HG03139 (cell line): ENCODE data around the gene TRPV5.

ENCODE experiments used
- ATAC-seq: cut with Tn5 transposase; IDR thresholded peaks from one replicate; pipeline ENCODE4 v1.9.1; 2021; ENCODE audit not compliant: unreplicated experiment

Gene TRPV5

GRCh38 chr7:142873281-142873784 is 60.2 kb downstream of the TRPV5 start:
- ATAC-seq = no peak

DNA sequence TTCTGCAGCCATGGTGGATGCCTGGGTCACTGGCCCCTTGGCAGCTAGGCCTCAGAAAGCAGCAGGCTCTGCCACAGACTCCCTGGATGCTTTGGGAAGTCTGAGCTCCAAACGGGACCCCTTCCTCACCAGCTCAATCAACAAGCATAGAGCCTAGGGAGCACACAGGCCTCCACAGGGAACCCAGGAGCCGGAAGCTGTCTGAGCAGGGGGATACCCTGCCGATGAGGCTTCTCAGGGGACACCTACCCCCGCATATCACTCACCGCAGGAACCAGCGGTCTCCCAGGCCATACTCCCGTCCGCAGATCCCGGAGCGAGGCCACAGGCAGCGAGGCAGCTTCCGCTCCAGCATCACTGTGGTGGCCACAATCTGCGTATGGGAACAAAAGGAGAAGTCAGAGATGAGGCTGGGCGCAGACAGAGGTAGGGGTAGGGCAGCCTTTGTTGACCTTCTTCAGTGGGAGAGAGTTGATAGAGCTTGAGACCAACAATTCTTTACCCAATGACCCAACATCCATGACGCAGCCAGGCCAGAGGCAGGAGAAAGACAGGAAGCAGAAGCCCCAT is 61.4 kb downstream of the TRPV5 start:
- no peak for ATAC-seq

DNA sequence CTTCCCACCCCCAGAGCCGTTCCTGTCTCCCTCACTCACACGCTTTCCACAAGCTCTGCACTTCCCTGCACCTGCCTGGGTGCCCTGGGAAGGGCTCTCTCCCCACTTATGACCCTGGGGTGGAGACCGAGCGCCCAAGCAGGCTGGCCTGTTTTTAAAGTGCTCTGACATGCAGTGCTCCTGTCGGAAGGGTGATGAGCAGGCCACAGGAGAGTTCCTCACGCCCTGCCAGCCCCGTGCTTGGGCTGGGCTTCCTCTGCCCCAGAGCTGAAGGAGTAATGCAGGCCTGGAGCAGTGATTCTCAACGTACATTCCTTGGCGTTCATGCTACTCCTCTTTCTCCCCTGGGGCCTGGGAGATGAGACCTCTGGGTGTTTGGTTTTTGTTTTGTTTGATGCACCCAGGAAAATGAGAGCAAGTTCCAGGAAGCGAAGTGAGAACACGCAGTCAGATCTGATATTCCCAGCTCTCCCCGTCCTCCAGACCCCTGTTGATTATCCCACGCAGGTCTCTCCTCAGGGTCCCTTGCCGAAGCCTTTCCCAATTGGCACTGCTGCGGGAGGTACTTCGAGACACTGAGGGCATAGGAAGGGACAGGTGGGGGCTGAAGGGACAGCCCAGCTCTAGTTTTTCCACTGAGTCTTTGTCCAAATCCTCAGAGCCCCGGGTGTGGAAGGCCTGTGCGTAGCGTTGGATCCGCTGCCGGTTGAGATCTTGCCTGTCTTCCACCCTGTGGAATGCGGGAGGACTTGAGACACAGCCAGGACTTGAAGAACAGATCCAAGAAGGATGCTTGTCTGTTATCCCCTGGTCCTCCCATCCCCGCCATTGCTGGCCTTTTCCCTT is 62.1 kb downstream of the TRPV5 start:
- ATAC-seq = no peak

DNA sequence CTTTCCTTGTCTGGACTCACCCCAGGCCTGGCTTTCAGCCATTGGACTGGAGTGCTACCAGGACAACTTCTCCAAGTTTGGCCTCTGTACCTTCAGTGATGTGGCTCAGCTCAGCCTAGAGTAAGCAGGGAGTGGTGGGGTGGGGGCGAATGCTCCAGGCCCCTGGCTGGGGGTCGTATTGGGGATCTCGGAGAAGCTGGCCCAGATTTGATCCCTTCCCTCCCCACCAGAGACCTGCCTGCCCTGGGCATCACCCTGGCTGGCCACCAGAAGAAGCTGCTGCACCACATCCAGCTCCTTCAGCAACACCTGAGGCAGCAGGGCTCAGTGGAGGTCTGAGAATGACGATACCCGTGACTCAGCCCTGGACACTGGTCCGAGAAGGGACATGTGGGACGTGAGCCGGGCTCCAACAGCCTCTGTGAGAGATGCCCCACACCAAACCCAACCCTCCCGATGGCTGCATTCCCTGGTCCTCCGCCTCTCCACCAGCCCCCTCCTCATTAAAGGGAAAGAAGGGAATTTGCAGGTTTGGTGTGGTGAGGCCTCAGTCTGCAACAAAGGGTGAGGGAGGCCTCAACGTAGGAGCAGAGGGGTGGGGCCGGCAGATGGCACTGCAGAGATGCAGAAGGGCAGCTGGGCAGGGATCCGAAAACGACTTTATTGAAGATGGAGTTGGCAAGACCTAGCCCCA is 62.8 kb downstream of the TRPV5 start:
- no peak for ATAC-seq

GRCh38 chr7:142870147-142870559 is 63.4 kb downstream of the TRPV5 start:
- ATAC-seq = no peak

- no peak for ATAC-seq
Measured at GRCh38 chr7:142869434-142869833, 64.1 kb downstream of the TRPV5 start.

DNA sequence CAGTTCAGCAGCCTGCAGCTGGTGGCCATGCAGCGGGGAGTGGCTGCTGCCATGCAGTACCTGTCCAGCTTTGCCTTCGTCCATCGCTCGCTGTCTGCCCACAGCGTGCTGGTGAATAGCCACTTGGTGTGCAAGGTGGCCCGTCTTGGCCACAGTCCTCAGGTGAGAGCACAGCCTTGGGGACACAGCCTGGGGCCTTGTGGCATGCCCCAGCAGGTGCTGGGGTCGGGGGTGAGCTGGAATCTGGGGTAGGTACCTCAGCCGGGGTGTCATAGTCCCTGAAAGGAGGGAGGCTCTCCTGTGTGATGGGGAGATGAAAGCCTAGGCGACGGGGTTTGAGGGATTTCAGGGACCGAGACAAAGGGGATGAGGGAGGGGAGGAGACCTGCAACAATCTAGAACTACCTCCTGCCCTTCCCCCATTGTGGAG is 64.5 kb downstream of the TRPV5 start:
- no peak for ATAC-seq

- no peak for ATAC-seq
Measured at GRCh38 chr7:142868188-142868985, 65.2 kb downstream of the TRPV5 start.

- ATAC-seq = no peak
Measured at GRCh38 chr7:142867398-142868187, 66.0 kb downstream of the TRPV5 start.

GRCh38 chr7:142867097-142867378 is 66.5 kb downstream of the TRPV5 start:
- no peak for ATAC-seq

- no peak for ATAC-seq
Measured at GRCh38 chr7:142866361-142867096, 67.0 kb downstream of the TRPV5 start.

- ATAC-seq = no peak
Measured at GRCh38 chr7:142865766-142866165, 67.8 kb downstream of the TRPV5 start.

DNA sequence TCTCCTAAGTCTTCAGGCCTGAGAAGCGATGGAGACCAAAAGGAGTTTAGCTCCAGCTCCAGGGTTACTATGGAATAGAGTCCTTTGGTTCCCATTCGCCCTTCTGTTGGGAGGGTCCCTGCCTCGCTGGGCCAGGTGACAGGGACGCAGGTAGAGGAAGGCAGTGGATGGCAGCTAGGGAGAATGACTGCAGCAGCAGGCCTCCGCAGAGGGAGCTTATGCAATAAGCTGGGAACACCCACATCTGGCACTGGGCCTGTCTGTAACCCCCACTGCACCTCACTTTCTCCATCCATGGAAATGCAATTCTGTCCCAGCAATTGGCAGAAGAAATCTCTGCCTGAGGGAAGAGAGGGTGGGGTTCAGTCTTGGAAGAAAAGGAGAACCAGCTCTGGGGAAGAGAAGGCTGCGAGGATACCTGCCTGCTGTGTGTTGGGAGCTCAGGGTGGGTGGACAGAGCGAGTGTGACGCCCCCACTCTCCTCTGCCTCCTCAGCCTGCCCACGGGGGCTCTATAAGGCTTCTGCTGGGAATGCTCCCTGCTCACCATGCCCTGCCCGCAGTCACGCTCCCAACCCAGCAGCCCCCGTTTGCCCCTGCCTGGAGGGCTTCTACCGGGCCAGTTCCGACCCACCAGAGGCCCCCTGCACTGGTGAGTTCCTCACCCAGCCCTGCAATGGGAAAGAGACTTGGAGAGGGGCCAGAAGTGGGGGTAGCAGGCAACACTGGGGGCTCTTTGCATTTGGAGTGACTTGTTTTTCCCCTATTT is 68.4 kb downstream of the TRPV5 start:
- ATAC-seq = no peak

- ATAC-seq = no peak
Measured at GRCh38 chr7:142863891-142864685, 69.5 kb downstream of the TRPV5 start.

DNA sequence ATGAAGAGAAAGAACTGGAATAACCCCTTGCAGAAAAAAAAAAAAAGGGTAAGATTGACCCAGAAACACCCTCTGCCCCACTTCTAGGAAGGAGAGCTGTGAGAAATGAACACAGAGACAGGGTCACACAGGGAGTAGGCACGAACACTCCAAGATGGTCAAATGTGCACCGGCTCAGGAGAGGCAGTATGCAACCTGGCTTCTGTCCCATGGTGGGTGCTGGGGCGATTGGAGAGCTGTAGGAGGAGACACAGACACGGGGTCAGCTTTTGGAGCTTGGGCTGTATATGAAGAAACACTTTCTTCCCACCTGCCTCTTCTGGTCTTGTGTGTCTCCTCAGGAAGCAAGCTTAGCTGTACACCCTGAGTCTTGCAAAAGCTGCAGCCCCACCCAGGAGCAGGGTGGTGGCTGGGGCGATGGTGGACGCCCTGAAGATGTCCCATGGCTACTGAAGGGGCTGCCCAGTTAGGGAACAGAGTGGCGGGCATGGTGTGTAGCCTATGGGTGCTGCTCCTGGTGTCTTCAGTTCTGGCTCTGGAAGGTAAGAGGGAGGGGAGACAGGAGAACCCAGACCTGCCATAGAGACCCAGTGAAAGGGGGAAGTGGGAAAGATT is 70.7 kb downstream of the TRPV5 start:
- ATAC-seq = no peak

DNA sequence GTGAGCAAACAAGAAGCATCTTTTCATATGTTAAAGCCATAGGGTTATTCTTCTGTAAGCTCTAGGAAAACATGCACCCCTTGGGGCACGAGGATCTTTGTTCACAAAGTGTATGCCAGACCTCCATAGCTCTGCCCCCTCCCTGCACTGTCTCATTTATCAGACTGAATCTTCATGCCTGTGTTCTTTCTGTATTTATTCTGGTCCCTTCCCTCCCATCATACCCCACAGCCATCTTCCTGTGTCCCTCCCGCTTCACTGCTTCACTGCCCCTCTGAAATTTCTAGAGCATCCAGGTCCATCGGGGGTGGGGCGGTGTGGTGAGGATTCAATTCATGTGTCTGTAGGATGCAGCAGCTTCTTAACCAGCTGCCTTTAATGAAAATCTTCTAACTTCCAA is 71.2 kb downstream of the TRPV5 start:
- ATAC-seq = no peak

DNA sequence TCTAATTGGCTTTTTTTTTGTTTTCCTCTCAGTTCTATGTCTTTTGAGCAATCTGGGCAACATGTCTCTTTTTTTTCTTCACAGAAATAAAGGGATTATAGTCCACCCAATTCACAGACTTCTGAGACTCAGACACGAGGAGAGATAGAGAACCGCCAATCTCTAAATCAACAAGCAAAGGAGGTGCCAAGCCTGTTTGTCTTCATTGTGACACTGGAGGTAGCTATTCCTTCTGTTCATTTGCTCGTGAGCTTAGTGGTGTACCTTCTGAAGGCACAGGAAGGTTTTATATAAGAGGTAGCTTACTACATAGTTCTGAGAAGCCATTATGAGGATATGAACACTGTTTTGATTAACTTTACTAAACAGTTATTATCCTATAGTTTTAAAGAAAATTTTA is 72.6 kb downstream of the TRPV5 start:
- no peak for ATAC-seq

GRCh38 chr7:142859829-142860228 is 73.7 kb downstream of the TRPV5 start:
- ATAC-seq = no peak
